Ishikawa (cell line): Measurements from ENCODE around the gene GATAD2B.

Experiments
- FOXM1 ChIP-seq: IDR thresholded peaks from 2 replicates; pipeline ENCODE4 v1.6.1; 2012; ENCODE audit warnings: low read depth, borderline replicate concordance
- MAX ChIP-seq: IDR thresholded peaks from 2 replicates; pipeline ENCODE4 v1.6.1; 2012
- NFIC ChIP-seq: IDR thresholded peaks from 2 replicates; pipeline ENCODE4 v1.6.1; 2012
- TF ChIP-seq, protein P1 (sequence below): IDR thresholded peaks from 2 replicates; pipeline ENCODE4 v1.6.1; 2012; ENCODE audit warnings: low read depth, mild to moderate bottlenecking

GRCh38 chr1:153951801-153952200 is 29.0 kb upstream of the GATAD2B start:
- TF ChIP-seq FOXM1 = no peak
- no peak for TF ChIP-seq NFIC
- TF ChIP-seq MAX = no peak
- TF ChIP-seq, protein P1, sequence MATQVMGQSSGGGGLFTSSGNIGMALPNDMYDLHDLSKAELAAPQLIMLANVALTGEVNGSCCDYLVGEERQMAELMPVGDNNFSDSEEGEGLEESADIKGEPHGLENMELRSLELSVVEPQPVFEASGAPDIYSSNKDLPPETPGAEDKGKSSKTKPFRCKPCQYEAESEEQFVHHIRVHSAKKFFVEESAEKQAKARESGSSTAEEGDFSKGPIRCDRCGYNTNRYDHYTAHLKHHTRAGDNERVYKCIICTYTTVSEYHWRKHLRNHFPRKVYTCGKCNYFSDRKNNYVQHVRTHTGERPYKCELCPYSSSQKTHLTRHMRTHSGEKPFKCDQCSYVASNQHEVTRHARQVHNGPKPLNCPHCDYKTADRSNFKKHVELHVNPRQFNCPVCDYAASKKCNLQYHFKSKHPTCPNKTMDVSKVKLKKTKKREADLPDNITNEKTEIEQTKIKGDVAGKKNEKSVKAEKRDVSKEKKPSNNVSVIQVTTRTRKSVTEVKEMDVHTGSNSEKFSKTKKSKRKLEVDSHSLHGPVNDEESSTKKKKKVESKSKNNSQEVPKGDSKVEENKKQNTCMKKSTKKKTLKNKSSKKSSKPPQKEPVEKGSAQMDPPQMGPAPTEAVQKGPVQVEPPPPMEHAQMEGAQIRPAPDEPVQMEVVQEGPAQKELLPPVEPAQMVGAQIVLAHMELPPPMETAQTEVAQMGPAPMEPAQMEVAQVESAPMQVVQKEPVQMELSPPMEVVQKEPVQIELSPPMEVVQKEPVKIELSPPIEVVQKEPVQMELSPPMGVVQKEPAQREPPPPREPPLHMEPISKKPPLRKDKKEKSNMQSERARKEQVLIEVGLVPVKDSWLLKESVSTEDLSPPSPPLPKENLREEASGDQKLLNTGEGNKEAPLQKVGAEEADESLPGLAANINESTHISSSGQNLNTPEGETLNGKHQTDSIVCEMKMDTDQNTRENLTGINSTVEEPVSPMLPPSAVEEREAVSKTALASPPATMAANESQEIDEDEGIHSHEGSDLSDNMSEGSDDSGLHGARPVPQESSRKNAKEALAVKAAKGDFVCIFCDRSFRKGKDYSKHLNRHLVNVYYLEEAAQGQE = no peak
